SH-SY5Y (cell line): ENCODE data around the gene SENP2.

Experiments used
- GATA2 ChIP-seq: IDR thresholded peaks from 2 replicates; pipeline ENCODE4 v1.6.1; 2011; ENCODE audit warnings: mild to moderate bottlenecking, low read depth, low read length
- GATA3 ChIP-seq: IDR thresholded peaks from 2 replicates; pipeline ENCODE4 v1.6.1; 2011; ENCODE audit warnings: low read depth, mild to moderate bottlenecking, low read length, moderate library complexity

- TF ChIP-seq GATA2, result no peak
- TF ChIP-seq GATA3, result no peak
Observed at GRCh38 chr3:185582871-185583270, 3.2 kb upstream of the SENP2 start.
